Ishikawa (cell line): ENCODE results near the gene P2RX4.

Experiments used
- CEBPB ChIP-seq: IDR thresholded peaks from 2 replicates; pipeline ENCODE4 v1.6.1; 2012
- CREB1 ChIP-seq: IDR thresholded peaks from 2 replicates; pipeline ENCODE4 v1.6.1; 2012; ENCODE audit warnings: low read depth
- EGR1 ChIP-seq: IDR thresholded peaks from 2 replicates; pipeline ENCODE4 v1.6.1; 2012
- EP300 ChIP-seq: IDR thresholded peaks from 2 replicates; pipeline ENCODE4 v1.6.1; 2012; ENCODE audit warnings: borderline replicate concordance
- FOXM1 ChIP-seq: IDR thresholded peaks from 2 replicates; pipeline ENCODE4 v1.6.1; 2012; ENCODE audit warnings: low read depth, borderline replicate concordance
- MAX ChIP-seq: IDR thresholded peaks from 2 replicates; pipeline ENCODE4 v1.6.1; 2012
- NFIC ChIP-seq: IDR thresholded peaks from 2 replicates; pipeline ENCODE4 v1.6.1; 2012
- RAD21 ChIP-seq: IDR thresholded peaks from 2 replicates; pipeline ENCODE4 v1.6.1; 2012; ENCODE audit warnings: low read depth
- REST ChIP-seq: IDR thresholded peaks from 2 replicates; pipeline ENCODE4 v1.6.1; 2012; ENCODE audit warnings: low read depth, mild to moderate bottlenecking
- TAF1 ChIP-seq: IDR thresholded peaks from 2 replicates; pipeline ENCODE4 v1.6.1; 2012; ENCODE audit warnings: low read depth, mild to moderate bottlenecking
- TCF12 ChIP-seq: IDR thresholded peaks from 2 replicates; pipeline ENCODE4 v1.6.1; 2012; ENCODE audit warnings: low read depth
- TEAD4 ChIP-seq: IDR thresholded peaks from 2 replicates; pipeline ENCODE4 v1.6.1; 2012
- USF1 ChIP-seq: IDR thresholded peaks from 2 replicates; pipeline ENCODE4 v1.6.1; 2012
- YY1 ChIP-seq: IDR thresholded peaks from 2 replicates; pipeline ENCODE4 v1.6.1; 2012; ENCODE audit warnings: low read depth
- ZBTB7A ChIP-seq: IDR thresholded peaks from 2 replicates; pipeline ENCODE4 v1.6.1; 2012; ENCODE audit warnings: low read depth

P2RX4 gene

GRCh38 chr12:121175383-121176119 is 34.4 kb upstream of the P2RX4 start:
- TF ChIP-seq RAD21 (no peak), EP300 (no peak), REST (no peak), YY1 (no peak), CREB1 (no peak), EGR1 (no peak), TCF12 (no peak), TAF1 (no peak), FOXM1 (no peak), CEBPB (no peak), ZBTB7A (no peak), NFIC (no peak), TEAD4 (no peak), MAX (no peak)

GRCh38 chr12:121176826-121177529 is 33.0 kb upstream of the P2RX4 start:
- TF ChIP-seq USF1 (no peak), CEBPB (no peak), ZBTB7A (no peak), EGR1 (no peak), REST (no peak), TCF12 (no peak), RAD21 (no peak), MAX (no peak), TAF1 (no peak), TEAD4 (no peak), CREB1 (no peak), EP300 (no peak), FOXM1 (no peak), NFIC (no peak), YY1 (no peak)

- no peak for TF ChIP-seq RAD21
- no peak for TF ChIP-seq FOXM1
These were observed 28.7 kb upstream of the P2RX4 start for GRCh38 chr12:121181181-121181580.

GRCh38 chr12:121182222-121182893 is 27.6 kb upstream of the P2RX4 start:
- TF ChIP-seq MAX (no peak), NFIC (no peak), TEAD4 (no peak), REST (no peak), FOXM1 (no peak), TAF1 (no peak)

GRCh38 chr12:121184425-121184824 is 25.5 kb upstream of the P2RX4 start:
- no peak for TF ChIP-seq YY1
- no peak for TF ChIP-seq EGR1
- TF ChIP-seq FOXM1: no peak
- TF ChIP-seq TAF1: no peak
- TF ChIP-seq TEAD4: no peak
- no peak for TF ChIP-seq CREB1
- no peak for TF ChIP-seq RAD21
- TF ChIP-seq NFIC: no peak
- no peak for TF ChIP-seq CEBPB
- TF ChIP-seq USF1: no peak
- no peak for TF ChIP-seq EP300
- TF ChIP-seq MAX: no peak
- TF ChIP-seq TCF12: no peak
- no peak for TF ChIP-seq REST
- no peak for TF ChIP-seq ZBTB7A
